GM11168 (cell line): ENCODE measurements around the gene ZNF599.

Experiments used
- in situ Hi-C: fragments of 300-500 bp; cut with MboI; formaldehyde crosslinking; loops from one replicate; pipeline ENCODE4 v1.12.0; 2022; ENCODE audit warnings: low sequenced_read_pairs; ENCODE audit not compliant: unreplicated experiment

Gene ZNF599

DNA sequence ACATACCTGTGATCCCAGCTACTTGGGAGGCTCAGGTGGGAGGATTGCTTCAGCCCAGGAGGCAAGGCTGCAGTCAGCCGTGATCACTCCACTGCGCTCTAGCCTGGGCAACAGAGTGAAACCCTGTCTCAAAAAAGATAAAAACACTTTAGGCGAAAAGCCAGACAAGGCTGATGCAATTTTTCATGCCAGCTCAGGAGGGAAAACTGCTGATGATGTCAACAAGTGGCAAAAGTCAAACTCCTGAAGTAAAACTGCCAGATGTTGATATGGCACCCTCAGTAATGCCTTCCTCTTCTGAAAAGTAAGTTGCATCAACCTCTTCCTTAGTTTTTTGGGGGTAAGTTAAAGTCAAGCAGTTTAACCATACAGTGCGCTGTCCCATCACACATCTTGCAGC lies 15.6 kb downstream of the ZNF599 start:
- in situ Hi-C loops: no loop called here

- in situ Hi-C loops: no loop called here
These were observed 27.9 kb downstream of the ZNF599 start for GRCh38 chr19:34744896-34745690.

GRCh38 chr19:34734537-34735103 lies 38.4 kb downstream of the ZNF599 start:
- in situ Hi-C loops: no loop called here

- in situ Hi-C loops: no loop called here
These were observed 39.1 kb downstream of the ZNF599 start, which contains the start of gene ZNF181 for GRCh38 chr19:34733746-34734536. Gene ZNF181 (plus strand): TSS chr19:34734243. CDS start chr19:34735038, 795 bp downstream.

DNA sequence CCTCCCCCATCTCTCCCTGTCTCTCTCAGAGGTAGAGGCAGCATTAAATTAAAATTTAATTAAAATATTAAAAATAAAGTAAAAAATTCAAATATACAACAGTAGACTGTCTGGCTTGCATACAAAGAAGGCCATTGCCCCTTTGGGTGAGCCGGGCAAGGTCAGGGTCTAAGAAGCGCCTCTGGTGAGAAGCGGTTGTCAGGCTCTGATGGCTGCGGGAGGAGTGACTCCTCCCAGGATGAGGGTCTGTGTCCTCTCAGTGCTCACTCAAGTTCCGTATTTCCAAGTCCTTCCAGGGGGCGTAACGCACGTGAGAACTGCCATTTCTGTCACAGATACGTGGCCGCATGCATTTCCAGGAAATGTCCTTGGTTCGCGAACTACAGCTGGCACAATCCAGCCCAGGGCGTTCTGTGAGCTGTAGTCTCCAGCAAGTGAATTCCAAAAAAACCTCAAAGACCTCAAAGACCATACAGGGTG lies 39.7 kb downstream of the ZNF599 start:
- in situ Hi-C loops: no loop called here

DNA sequence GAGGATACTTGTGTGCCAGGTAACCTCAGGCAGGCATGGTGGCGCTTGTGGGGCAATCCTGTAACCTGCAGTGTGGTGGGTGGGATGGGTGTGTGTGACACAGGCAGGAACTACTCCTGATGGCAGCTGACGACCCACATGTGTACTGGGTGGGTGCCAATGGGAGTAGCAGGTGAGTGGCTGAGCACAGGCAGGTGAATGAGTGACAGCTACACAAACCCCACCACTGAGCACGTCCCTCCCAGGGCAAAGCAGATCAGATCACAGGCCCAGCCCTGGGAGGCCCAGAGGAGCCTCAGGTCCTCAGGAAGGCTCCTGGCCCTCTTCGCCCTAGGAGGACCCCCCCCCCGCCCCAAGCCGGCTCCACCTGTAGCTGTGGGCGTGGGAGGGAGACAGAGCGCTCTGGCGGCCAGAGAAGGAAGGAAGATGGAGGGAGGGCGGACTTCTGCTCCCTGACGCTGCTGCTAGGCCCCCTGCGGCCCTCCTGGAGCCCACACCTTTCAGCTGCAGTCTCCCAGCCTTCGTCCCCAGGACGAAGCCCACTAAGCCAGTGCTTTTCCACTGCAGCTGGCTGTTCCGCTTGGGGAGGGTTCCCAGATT lies 40.3 kb downstream of the ZNF599 start:
- in situ Hi-C loops: no loop called here

- in situ Hi-C loops: no loop called here
These were observed 41.1 kb downstream of the ZNF599 start for GRCh38 chr19:34731964-34732363.

DNA sequence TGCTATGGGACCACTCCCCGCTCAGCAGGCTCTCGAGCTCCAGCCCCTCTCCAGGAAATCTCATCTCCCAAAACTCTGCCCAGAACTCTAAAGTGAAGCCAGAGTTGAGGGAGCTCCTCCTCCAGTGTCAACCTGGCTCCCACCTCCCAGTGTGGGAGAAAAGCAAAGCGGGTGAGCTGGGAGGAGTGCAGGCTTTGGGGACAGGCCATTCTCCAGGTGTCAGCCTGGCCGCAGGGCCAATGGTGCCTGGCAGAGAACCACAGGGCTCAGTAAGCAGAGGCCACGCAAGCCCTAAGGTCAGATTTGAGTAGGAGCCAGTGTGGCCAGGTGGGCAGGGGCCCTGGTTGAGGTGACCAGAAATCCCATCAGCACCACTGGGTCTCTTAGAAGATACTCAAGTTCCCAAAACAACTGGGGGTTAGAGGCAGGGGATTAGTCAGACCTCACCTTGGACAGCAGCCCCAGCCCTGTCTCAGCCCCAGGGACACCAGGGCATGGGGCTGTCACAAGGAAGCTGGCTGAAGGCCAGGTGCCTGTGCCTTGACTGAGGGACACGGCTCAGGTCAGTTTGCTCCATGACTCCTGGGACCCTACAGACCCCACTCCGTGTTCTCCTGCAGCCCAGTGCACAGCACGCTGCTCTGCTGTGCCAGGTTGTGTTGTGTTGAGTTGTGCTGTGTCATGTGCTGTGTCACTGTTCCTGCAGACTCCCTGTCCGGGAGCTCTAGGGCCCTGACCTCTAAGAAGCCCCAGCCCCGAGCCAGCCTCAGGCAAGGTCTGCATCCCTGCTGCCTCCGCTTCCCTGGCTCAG lies 41.8 kb downstream of the ZNF599 start:
- in situ Hi-C loops: no loop called here

GRCh38 chr19:34725400-34725799 lies 47.6 kb downstream of the ZNF599 start:
- in situ Hi-C loops: no loop called here

DNA sequence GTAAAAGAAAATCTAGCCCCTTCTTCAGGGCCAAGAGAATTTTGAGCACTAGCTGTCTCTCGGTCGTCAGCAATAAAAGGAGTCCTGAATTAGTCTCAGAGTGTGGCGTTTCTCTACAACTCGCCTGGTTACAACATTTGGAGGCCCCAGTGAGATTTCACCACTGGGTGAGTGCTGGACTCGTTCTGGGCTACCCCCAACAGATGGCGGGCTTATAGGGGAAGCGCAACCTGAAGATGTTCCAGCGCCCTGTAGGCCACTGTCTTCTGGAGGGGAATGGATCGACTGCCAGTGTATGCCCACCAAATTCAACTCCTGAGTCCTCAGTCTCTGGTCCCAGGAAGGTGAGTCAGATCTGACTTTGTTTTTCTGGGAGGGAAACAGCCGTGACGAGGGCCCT lies 50.7 kb downstream of the ZNF599 start:
- in situ Hi-C loops: loop anchor here (25.0 kb wide), 1 partner anchor 210 kb away; no protein-coding TSS in a partner anchor

DNA sequence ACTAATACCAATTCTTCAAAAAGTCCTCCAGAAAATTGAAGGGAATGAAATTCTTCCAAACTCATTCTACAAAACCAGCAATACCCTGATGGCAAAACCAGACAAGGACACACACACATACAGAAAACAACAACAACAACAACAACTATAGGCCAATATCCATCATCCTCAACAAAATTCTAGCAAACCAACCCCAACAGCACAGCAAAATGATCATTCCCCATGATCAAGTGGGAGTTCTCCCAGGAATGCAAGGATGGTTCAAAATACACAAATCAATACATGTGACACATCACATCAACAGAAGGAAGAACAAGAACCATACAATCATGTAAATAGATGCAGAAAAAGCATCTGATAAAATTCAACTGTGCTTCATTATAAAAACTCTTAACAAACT lies 57.7 kb downstream of the ZNF599 start:
- in situ Hi-C loops: loop anchor here (10.0 to 25.0 kb wide), 2 partner anchors 71 to 203 kb away; no protein-coding TSS in a partner anchor

GRCh38 chr19:34713262-34713637 lies 59.8 kb downstream of the ZNF599 start:
- in situ Hi-C loops: loop anchor here (10.0 to 25.0 kb wide), 2 partner anchors 68 to 201 kb away; no protein-coding TSS in a partner anchor

GRCh38 chr19:34712395-34713261 lies 60.4 kb downstream of the ZNF599 start:
- in situ Hi-C loops: loop anchor here (10.0 to 25.0 kb wide), 2 partner anchors 68 to 200 kb away; no protein-coding TSS in a partner anchor

GRCh38 chr19:34711890-34712289 lies 61.1 kb downstream of the ZNF599 start:
- in situ Hi-C loops: loop anchor here (10.0 to 25.0 kb wide), 2 partner anchors 67 to 200 kb away; no protein-coding TSS in a partner anchor
